HG03060 (cell line): ENCODE results near the gene UCK2.

ENCODE experiments used
- ATAC-seq: cut with Tn5 transposase; IDR thresholded peaks from one replicate; pipeline ENCODE4 v1.9.1; 2021; ENCODE audit warnings: low read depth, moderate number of reproducible peaks; ENCODE audit not compliant: unreplicated experiment

UCK2 gene

DNA sequence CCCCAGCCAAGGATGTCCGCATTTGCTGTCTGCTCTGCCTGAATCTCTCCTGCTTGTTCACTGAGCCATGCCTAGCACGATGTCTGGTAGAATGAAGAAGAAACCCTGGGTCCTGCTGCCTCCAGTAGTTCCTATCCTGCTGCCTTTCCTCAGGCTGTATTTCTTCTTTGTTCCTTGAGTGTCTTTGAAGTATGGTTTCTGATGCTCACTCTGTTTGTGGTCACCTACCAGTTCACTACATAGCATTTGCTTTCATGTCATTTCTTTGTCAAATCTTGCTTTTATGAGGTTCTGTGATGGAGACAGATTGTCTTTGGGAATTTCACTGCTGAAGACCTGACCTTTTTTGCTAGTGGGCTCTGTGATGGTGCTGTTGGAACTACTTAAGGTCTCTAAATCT, 5.9 kb downstream of the UCK2 start:
- no peak for ATAC-seq

GRCh38 chr1:165834229-165834628, 6.8 kb downstream of the UCK2 start:
- ATAC-seq = no peak

DNA sequence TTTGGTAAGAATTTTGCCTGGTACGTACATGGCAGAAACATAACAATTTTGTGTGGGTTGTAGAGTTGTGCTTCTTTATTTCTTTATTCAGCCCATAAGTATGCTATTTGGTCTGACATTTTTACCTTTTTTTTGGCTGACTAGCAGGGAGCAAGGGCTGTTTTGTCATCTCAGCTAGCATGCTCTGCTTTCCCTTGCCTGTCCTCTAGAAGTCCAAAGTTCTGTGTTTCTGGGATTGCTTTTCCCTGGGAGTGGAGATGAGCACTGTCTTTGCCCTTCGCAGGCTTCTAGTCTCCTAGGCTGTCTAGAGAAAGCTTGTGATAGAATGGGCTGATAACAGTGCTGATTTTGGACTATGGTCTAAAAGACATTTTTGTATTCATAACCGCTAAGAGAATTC, 7.5 kb downstream of the UCK2 start:
- ATAC-seq = no peak

DNA sequence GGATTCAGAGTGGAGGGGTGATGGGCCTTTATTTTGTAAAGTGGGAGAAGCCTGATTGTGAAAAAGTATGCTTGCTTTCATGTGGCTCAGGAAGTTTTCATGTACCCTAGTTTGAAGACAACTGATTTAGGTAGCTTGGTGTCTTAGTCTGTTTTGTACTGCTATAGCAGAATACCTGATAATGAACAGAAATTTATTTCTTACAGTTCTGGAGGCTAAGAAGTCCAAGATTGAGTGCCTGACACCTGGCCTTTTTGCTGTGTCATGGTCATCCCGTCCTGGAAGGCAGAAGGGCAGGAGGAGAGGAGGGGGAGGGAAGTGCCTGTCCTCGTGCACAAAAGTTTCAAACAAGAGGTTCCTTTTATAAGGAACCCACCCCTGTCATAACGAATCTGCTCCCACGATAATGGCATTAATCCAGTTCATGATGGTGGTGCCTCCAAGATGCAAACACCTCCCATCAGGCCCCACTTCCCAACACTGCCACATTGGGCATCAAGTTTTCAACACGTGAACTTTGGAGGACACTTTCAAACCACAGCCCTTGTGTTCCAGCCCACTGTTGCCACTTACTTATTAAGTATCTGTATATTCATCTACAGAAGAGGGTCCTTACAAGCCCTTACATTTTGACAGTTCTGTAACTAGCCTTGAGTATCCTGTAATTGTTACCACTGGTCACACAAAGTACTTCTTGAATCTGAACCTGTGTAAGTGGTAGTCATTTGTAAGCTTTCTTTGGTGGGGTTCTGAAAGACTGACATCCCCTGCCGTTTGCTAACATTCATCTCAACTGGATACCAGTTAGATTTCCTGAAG, 9.5 kb downstream of the UCK2 start:
- ATAC-seq = no peak

DNA sequence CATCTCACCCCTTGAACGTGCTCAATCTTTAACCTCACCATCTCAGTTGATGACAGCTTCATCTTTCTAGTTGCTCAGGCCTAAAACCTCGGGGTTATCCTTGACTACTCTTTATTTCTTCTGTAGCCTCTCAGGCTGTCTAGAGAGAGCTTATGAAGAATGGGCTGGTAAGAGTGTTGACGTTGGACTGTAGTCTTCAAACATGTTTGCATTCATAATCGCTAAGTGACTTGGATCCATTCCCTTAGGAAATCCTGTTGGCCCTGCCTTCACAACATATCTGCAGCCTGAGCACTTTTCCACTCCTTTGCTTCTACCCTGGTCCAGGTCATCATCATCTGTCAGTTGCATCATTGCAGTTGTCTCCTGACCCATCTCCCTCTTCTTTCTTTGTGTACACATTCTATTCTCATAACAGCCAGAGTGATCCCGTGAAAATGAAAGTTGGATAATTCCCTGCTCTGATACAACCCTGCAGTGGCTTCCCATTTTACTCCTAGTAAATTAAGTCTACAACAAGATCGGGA, 10.5 kb downstream of the UCK2 start:
- no peak for ATAC-seq

GRCh38 chr1:165840423-165840822, 13.0 kb downstream of the UCK2 start:
- ATAC-seq = no peak

- peak; percentile 41 for ATAC-seq
Observed at GRCh38 chr1:165841582-165842017, 14.2 kb downstream of the UCK2 start.

GRCh38 chr1:165842023-165842670, 14.7 kb downstream of the UCK2 start:
- no peak for ATAC-seq

DNA sequence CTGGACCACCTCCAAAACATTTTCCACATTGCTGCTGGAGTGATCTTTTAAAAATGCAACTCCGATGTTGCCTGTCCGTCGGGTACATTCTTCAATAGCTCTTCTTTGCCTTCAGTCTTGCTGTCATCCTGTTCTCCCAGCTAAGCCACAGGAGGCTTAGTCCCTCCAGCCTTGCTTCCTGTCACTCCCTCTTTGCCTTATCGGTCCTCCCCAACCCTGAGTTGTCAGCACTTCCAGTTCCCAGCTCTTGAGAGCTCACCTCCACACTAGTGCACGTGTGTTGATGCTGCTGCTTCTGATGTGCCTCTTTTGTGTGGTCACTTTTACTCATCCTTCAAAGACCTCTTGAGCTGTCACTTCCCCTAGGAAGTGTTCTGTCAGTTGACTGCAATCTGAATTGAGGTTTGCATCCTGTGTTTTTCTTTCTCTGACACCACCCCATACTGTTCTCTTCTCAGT, 15.3 kb downstream of the UCK2 start:
- no peak for ATAC-seq

- no peak for ATAC-seq
Observed at GRCh38 chr1:165843304-165843703, 15.9 kb downstream of the UCK2 start.

DNA sequence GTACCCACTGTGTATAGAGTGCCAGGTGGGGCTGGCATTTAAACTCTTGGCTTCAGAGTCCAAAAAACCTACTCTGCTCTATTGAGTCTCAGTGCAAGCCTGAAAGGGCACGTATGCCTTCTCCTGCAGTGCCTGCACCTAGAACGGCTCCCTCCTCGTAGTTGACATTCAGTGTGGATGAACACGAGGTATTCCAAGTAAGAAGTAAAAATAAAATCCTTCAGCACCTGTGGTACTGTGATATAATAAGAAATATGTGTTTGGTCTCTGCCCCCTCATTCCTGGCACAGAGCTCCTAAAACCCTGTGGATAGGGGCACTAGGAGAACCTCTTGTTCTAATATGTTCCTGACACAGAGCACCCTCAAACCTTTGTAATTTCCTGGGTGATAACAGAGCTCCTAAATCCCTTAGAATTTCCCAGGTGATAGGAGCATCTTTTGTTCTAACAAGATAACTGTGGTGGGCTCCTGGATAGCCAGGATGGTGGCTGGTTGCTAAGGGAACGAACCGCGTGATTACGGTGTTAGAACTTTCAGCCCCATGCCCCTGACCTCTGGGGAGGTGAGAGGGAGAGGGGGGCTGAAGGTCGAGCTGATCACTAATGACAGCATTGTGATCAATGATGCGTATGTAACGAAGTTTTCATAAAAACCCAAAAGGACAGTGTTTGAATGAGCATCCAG, 16.8 kb downstream of the UCK2 start:
- no peak for ATAC-seq

DNA sequence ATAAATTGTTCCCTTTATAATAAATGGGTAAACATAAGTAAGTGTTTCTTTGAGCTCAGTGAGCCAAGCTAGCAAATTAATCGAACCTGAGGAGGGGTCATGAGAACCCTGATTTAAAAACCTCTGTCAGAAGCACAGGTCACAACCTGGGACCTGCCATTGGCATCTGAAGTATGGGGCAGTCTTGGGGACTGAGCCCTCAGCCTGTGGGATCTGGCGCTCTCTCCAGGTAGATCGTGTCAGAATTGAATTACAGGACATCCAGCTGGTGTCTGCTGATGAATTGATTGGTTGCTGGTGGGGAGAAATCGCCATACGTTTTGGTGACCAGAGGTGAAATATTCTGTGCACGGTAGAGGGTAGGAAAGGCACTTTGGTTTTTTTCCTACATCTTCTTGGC, 17.5 kb downstream of the UCK2 start:
- ATAC-seq = no peak

GRCh38 chr1:165845569-165845968, 18.2 kb downstream of the UCK2 start:
- ATAC-seq = no peak

- ATAC-seq = no peak
Observed at GRCh38 chr1:165845992-165846748, 18.8 kb downstream of the UCK2 start.

GRCh38 chr1:165847486-165847885, 20.1 kb downstream of the UCK2 start:
- no peak for ATAC-seq

DNA sequence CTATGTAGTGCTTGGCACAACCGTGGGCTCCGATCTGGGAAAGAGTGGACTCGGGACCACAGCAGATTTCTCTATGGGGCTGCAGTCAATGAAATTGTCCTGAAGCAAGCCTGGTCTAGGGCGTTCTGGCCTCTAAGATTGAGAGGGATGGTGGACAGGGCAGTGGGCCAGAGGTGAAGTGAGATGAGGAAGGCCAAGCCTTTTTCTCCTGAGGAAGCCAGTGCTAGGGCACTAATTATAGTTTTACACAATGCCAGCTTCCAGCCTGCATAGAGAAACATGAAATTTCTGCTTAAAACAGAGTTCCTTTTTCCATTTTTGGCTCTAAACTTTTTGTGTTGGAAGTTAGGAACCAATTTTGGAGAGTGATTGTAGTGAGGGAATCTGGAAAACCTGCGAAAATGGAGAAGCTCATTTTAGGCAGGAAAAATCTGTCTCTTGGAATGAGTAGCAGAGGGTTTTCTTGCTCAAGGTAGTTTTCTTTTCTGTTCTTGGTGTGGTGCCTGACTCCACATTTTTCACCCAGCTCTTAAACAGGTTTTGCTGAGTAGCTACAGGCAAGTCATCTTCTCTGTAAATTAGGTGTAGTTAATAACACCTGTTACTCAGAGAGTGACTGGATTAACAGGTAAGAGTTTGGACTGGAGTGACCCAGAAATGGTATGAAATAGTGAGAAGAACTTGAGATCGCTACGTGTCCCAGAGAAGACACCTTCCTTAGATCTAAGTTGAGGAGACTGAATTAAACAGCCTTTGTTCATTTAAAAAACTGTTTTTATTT, 22.1 kb downstream of the UCK2 start:
- no peak for ATAC-seq

DNA sequence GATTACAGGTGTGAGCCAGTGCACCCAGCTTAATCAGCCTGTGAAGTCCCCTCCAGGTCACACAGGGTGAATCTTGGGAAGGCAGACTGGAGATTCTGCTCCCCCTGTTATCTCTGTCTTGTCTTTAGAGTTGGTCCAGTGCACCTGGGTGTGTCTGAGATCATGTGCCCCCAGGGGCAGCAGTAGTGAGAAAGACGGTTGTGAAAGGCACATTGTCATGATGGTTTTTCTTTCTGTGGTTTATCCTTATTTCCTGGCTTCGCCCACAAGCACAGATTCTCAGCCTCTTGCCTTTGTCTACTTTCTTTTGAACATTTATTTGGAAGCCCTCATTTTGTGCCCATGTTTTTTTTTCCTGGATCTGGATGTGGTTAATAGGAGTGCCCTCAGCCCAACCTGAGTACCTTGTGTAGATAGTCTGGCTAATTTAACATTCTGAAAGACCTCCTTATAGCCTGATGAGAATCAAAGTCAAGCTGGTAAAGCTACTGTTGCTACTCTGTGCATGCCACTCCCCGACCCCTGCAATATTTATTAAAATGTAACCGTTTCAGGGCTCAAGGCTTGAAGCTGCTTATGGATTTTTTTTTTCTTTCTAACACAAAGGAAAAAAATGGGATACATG, 23.7 kb downstream of the UCK2 start:
- ATAC-seq = peak; percentile 81

DNA sequence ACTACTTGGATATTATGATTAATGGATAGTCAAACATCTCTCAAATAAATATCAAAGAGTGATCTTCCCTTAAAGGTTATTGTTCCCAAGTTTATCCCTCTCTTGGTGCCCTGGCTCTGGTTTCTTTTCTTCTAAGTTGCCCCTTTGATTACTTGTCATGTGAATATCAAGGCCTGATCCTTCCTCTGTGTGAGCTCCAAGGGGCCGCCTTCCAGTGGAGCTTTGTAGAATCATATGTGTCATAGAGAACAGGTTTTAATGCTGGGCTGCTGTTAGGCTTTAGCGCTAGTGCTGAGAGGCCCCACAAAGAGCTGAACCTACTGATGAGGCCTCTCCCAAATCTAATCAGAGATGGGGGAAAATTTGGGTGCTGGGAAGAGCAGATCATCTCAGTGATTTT, 25.5 kb downstream of the UCK2 start:
- ATAC-seq = no peak

- no peak for ATAC-seq
Observed at GRCh38 chr1:165853528-165854075, 26.2 kb downstream of the UCK2 start.
